GM19099 (cell line): ENCODE results near the gene SLC9A2.
A peak's percentile ranks its signal among the peaks of the same experiment; 100 is the strongest.

Experiments
- POLR2A ChIP-seq: IDR thresholded peaks from 3 replicates; pipeline ENCODE4 v1.6.1; 2011; ENCODE audit warnings: low read depth; ENCODE audit not compliant: insufficient read length; ENCODE audit errors: extremely low read depth

Gene SLC9A2

GRCh38 chr2:102726128-102727087 lies 107.1 kb downstream of the SLC9A2 start:
- no peak for TF ChIP-seq POLR2A

GRCh38 chr2:102735416-102736109 lies 116.2 kb downstream of the SLC9A2 start:
- TF ChIP-seq POLR2A = no peak

GRCh38 chr2:102736110-102736409 lies 116.7 kb downstream of the SLC9A2 start:
- TF ChIP-seq POLR2A = no peak

- peak; percentile 90 for TF ChIP-seq POLR2A
Measured at GRCh38 chr2:102736410-102737409, 117.4 kb downstream of the SLC9A2 start.

GRCh38 chr2:102737431-102737830 lies 118.1 kb downstream of the SLC9A2 start:
- no peak for TF ChIP-seq POLR2A

- TF ChIP-seq POLR2A = no peak
Measured at GRCh38 chr2:102743259-102743658, 123.9 kb downstream of the SLC9A2 start.

- no peak for TF ChIP-seq POLR2A
Measured at GRCh38 chr2:102748107-102748506, 128.8 kb downstream of the SLC9A2 start.

- no peak for TF ChIP-seq POLR2A
Measured at GRCh38 chr2:102749938-102750337, 130.6 kb downstream of the SLC9A2 start.

GRCh38 chr2:102753563-102754159 lies 134.3 kb downstream of the SLC9A2 start:
- no peak for TF ChIP-seq POLR2A

- TF ChIP-seq POLR2A = no peak
Measured at GRCh38 chr2:102754456-102755145, 135.2 kb downstream of the SLC9A2 start.

- no peak for TF ChIP-seq POLR2A
Measured at GRCh38 chr2:102755284-102755683, 135.9 kb downstream of the SLC9A2 start.

GRCh38 chr2:102758439-102758838 lies 139.1 kb downstream of the SLC9A2 start:
- no peak for TF ChIP-seq POLR2A
